ENCODE measurements around the gene PPTC7.
"Not testable (repeated sequence)": the region's sequence is repeated elsewhere in the genome, so short reads cannot be mapped to it uniquely, and the experiment has no call there.

DNA sequence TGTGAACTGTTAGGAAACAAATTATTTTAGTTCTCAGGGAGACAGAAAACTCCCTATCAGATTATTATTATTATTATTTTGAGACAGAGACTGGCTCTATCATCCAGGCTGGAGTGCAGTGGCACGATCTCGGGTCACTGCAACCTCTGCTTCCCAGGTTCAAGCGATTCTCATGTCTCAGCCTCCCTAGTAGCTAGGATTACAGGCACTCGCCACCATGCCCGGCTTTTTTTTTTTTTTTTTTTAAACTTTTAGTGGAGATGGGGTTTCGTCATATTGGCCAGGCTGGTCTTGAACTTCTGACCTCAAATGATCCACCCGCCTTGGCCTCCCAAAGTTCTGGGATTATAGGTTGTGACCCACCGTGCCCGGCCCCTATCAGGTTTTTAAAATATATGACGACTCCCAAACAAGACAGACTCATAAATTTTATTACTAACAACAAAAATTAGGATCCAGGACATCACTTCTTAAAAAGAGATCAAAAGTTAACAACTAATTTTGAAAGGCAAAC lies 8.3 kb downstream of the PPTC7 start:
- not testable (repeated sequence) for TF ChIP-seq POLR2A (IDR thresholded peaks at IDR 0.05; ENCODE audit: control extremely low read depth in 1 of 2, low read depth in 2 of 2, low read length in 2 of 2); SUZ12 (IDR thresholded peaks at IDR 0.05; ENCODE audit: low read length); SIX5 (IDR thresholded peaks at IDR 0.05; ENCODE audit: low read depth, low read length); CTCF (IDR thresholded peaks at IDR 0.05; ENCODE audit: control extremely low read depth in 1 of 3, insufficient read depth in 1 of 3, low read depth in 1 of 3, low read length in 3 of 3); TEAD4 (IDR thresholded peaks at IDR 0.05; ENCODE audit: low read depth, low read length); FOSL1 (IDR thresholded peaks at IDR 0.05; ENCODE audit: insufficient read depth, low read depth, low read length)
